Spleen (tissue), 3 donors: ENCODE data around the gene AXIN1.

Source experiments
- POLR2A ChIP-seq, 3 donors: fragments of 450-650 bp; IDR thresholded peaks; one replicate each; pipeline ENCODE4 v1.5.1; 2017; ENCODE audit warnings: antibody characterized with exemption in 3 of 3, mild to moderate bottlenecking in 1 of 3
- POLR2AphosphoS5 ChIP-seq, 3 donors: sonication (generic); formaldehyde crosslinking; IDR thresholded peaks; one replicate each; pipeline ENCODE4 v1.5.1; 2017; ENCODE audit warnings: antibody characterized with exemption in 3 of 3

GRCh38 chr16:272633-273546 is 79.6 kb downstream of the AXIN1 start:
- TF ChIP-seq POLR2A (IDR thresholded peaks at IDR 0.05), result no peak
- TF ChIP-seq POLR2AphosphoS5 (IDR thresholded peaks at IDR 0.05), result no peak
